NCI-H510A treated with DMSO at 0.1 percent for 48 hours (cell line): ENCODE measurements around the gene CHST15.

Experiments
- DNase-seq: peaks from one replicate; lab custom pipeline; 2025; lab: John Stamatoyannopoulos, UW

The CHST15 gene

DNA sequence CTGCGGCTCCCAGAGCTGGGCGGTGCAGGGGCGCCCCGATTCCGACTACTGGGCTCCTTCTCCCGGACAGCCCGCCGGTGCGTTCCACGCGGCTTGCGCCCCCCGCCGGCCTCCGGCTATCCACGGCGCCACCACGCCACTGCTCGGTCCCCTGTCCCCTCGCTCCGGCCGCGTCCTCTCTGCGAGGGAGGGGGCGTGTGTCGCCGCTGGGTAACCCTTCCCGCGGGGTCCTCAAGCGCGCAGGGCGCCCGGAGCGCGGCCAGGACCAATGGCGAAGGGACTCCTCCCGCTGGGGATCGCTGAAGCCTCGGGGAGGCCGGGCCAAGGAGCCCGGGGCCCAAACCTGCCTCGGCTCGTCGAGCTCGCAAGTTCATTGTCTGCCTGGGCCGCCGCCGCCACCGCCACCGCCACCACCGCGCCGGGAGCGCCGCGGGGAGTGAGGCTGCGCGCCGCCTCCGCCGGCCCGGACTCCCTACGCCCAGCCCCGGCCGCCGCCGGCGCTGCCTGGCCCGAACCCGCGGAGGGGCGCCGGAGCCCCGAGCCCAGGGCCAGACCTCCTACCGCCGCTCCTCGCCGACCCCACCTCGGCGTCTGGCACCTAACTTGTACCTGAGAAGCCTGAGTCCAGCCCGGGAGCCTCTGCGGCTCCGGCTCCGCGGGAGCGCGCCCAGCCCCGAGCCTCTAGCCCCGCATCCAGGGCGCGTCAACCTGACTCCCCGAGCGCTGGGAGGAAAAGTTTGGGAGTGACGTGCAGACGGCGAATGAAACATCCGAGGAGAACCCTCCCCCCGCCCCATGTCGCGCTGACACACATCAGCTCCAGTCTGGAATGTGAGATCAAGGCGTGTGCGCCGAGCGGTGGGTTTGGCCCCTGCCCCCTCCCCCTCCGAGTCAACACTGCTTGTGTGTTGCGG, at the start of gene CHST15:
TSS of gene CHST15 (minus strand) at position 739 of the 914 bp plus-strand sequence. CDS start 47,386 bp downstream, outside the sequence.
- DNase-seq, result peak; percentile 42

DNA sequence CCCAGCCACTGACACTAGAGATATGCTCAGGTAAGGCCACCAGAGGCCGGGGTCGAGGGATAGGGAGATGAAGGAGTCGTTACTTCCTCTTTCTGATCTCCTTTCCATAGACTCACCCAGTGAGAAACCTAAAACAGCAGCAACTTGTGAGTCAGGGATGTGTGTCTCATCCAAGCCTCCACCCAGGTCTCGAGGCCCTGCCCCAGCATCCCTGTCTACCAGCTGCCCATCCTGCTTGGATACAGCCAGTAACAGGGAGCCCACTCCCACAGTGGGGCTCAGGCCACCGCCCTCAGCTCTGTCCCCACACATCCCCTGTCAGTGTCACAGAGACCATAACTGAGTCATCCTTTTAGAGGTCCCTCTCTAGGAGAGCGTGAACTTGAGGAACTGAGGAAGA, 49.6 kb upstream of the CHST15 start:
- DNase-seq, result no peak

- DNase-seq, result no peak
These were observed 48.8 kb upstream of the CHST15 start for GRCh38 chr10:124142006-124142739.

GRCh38 chr10:124138883-124139348, 45.5 kb upstream of the CHST15 start:
- no peak for DNase-seq

DNA sequence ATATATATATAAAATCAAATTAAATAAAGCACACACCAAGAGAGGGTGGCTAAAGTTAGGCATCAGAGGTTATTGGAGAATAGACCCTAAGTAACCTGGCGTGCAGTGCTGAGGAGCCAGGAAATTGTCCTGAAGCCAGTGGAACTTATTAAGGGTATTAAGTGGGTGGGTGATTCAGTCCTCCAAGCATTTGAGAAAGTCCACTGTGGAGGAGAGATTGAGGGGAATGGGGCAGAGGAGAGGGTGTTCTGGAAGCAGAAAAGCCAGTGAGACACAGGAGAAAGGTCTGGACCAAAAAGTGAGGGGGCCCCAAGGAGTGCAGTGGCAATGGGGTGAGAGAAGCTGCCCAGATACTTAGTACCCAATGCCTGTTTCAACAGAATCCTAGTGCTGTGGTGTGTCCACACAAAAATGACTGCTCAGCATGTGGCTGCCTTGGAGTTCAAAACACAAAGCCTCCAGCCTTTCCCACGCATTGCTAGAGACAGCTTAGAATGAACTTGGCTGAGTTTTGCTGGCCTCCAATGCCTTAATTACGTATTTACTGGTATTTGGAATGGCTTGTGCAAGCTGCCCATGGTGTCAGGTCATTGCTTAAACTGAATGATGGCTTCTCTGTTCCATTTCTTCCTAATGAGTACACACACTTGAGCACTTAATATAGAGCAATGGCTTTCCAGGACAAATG, 44.9 kb upstream of the CHST15 start:
- DNase-seq, result no peak

GRCh38 chr10:124134251-124134893, 41.0 kb upstream of the CHST15 start:
- DNase-seq, result no peak

DNA sequence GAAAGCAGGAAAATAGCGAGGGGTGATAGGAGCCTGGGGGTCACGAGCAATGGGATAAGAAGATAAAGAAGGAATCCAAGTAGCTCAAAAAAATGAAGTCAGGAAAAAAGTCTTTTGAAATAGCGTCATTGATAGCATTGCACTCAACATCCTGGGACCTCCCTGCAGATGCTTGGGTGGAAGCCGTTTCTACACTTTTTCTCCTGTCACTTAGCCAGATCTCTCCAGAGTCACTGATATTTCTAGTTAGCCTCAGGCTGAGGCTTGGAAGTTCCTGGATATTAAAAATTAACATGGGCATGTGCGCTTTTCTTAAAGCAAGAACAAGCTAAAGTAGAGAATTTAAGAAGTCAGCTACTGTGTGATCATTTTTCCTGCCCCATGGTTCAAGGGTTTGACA, 39.5 kb upstream of the CHST15 start:
- no peak for DNase-seq

DNA sequence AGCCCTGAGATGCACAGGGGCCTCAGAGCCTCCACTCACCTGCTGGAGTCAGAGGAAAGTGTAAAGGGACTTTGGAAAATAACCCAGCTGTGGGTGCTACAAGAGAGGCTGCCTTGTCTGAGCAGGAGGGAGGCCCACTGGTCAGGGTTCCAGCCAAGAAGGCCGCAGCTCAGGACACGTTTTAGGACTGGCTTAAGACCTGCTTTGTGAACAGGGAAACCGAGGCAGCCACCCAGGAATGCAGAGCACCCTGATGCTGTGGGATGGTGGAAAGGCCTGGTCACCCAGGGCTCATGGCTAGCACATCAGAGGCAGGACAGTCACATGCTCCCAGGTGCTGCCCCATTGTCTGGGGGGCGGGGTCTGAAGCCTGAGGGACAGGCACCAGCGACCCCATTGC, 38.9 kb upstream of the CHST15 start:
- DNase-seq, result no peak

DNA sequence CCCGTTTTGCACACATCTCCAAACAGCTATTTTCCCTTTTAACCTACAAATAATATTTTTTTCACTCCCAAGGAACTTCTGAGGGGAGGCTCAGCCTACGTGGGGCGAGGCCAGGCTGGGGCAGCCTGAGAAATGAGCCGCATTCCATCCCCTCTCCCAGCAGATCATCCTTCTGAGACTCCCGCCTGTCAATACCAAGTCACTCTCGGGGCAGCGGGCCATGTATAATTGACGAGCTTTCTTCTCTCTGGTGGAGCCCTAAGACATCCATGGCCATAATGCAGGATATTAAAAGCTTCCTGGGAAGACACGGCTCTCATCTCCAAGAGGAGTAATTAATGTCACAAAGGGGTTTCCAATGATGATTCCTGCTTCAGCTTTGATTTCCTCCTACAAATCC, 37.8 kb upstream of the CHST15 start:
- DNase-seq, result no peak

GRCh38 chr10:124130198-124130900, 37.0 kb upstream of the CHST15 start:
- DNase-seq, result no peak

DNA sequence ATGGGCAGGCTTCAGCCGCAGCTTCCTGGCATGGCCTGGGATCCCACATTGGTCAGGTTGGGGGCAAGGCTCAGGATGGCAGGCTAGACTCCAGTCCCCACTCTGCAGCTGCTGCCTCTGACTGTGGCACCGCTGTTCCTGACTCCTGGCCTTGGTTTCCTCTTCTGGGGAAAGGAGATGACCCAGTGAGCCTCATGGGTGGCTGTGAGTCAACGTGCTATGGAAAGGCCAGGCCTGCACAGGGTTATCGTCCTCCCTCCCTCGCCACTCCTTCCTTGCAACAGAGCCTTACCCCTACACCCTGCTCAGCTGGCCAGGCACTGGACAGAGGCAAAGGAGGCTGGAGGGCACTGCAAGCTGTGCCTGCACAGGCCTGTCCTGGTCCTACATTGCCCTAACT, 36.1 kb upstream of the CHST15 start:
- no peak for DNase-seq

DNA sequence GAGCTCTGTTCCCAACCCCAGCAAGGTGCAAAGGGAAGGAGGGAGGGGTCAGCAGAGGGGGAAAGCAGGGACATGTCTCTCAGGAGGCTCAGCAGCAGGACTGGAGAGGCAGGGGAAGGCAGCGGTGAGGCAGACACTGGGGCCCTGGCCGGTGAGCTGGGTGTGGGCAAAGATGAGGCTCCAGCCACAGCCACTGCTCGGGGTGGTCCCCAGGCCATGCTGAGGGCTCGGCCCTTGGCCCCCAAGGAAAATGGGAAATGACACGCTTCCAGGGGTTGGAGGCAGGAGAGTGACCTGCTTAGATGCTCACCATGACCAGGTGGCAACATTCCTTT, 35.4 kb upstream of the CHST15 start:
- DNase-seq, result no peak

DNA sequence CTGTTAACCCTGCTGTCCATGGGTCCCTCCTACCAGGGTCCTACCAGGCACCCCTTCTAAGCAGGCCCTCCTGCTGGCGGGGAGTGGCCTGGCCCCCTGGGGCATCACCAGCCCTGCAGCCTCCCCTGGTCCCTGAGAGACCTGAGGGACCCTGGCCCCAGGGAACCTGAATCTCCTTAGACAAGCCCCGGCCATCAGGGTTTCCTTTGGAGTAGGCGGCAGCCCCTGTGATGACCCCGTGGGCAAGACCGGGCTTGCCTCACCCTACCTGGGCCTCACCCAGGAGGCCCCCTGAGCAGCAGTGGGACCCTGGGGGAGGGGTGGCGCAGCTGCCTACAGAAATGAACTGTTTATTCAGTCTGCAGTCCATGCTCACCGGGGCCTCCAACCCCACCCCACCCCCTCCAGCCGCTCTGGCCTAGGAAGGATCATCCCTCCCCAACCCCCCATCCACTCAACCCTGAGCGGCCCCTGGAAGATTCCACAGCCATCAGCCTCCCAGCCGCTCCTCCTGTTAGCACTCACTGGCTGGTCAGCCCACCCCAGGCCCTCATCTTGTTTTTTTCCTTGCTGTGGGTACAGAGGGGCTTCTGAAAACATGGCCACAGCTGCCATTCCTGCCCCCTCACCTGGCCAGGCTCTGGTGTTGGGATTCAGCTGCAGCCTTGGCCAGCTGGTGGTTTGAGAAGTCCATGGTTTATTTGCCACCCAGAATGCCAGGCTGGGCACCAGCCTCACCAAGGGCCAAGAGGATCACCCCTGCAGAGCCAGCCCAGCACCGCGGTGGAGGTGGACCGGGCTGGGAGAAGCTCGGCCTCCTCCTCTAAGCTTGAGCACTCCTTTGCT, 34.8 kb upstream of the CHST15 start:
- DNase-seq, result no peak

DNA sequence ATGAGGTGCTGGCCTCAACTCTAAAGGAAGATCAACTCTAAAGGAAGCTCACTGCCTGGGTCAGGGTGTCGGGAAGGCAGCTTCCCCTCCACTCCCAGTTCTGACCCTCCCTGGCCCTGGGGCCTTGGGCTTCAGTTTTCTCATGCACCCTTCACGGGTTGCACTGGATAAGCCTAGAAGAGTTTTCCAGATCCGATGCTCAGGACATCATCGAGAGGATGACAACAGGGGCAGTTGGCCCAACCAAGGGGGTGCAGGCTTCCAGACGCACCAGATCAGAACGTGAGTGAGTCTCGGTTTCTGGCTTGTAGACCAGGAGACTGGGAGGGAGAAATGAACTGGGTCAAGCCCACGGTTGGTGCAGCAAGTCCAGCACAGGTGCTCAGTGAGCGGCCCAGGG, 34.2 kb upstream of the CHST15 start:
- DNase-seq, result no peak

DNA sequence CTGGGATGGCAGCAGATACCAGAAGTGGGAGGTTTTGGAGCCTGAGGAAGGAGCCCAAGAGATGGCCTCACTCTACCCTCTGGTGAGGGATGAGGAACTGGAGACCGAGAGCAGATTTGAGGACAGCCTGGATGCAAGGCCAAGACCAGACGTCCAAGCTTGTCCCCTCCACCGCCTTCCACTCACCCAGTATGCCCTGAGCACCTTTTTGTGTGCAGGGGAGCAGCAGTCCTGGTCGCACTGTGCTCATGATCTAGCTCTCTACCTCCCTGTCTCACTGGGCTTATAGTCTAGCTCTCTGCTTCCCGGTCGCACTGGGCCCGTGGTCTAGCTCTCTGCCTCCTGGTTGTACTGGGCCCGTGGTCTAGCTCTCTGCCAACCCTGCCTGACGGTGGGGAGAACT, 33.6 kb upstream of the CHST15 start:
- DNase-seq, result no peak

- no peak for DNase-seq
These were observed 33.0 kb upstream of the CHST15 start for GRCh38 chr10:124126145-124126982.

GRCh38 chr10:124125305-124126116, 32.1 kb upstream of the CHST15 start:
- peak; percentile 32 for DNase-seq

GRCh38 chr10:124124769-124125161, 31.4 kb upstream of the CHST15 start:
- no peak for DNase-seq
